Stimulated activated naive CD8-positive, alpha-beta T cell treated with anti-CD3 and anti-CD28 coated beads, Interleukin-15, amount 100 ng/mL, for 72 hours (primary cell): ENCODE measurements around the gene RPL12.

Experiments used
- ATAC-seq: fragments of 150-1000 bp; cut with Tn5 transposase; 2 replicates; pipeline ENCODE4 v1.10.0; 2021; ENCODE audit warnings: mild to moderate bottlenecking, moderate library complexity
- DNase-seq, 2 donors: peaks; one replicate each; pipeline ENCODE4 v3.0.0; 2021 to 2022
- H3K27ac Mint-ChIP-seq, 2 donors: one replicate each; pipeline ENCODE4 v1.8.0; 2022; ENCODE audit warnings: mild to moderate bottlenecking in 2 of 2, mixed read lengths in 2 of 2, moderate library complexity in 2 of 2
- H3K27me3 Mint-ChIP-seq: one replicate; pipeline ENCODE4 v1.8.0; 2022; ENCODE audit warnings: mixed read lengths
- H3K4me1 Mint-ChIP-seq: one replicate; pipeline ENCODE4 v1.8.0; 2022; ENCODE audit warnings: mild to moderate bottlenecking, mixed read lengths
- H3K4me3 Mint-ChIP-seq, 2 donors: one replicate each; pipeline ENCODE4 v1.8.0; 2022; ENCODE audit warnings: mild to moderate bottlenecking in 2 of 2, mixed read lengths in 2 of 2, moderate library complexity in 1 of 2
- H3K9me3 Mint-ChIP-seq, 2 donors: one replicate each; pipeline ENCODE4 v1.8.0; 2022; ENCODE audit warnings: mixed read lengths in 2 of 2

Gene RPL12

GRCh38 chr9:127450830-127451607 lies at the start of gene RPL12, which contains the start of gene LRSAM1:
RPL12 (minus strand) TSS chr9:127451406; CDS start chr9:127451317, 89 bp downstream.
LRSAM1 (plus strand) TSS chr9:127451510; CDS start chr9:127454528, 3,018 bp downstream.
- peak; percentile 79 for ATAC-seq
- peaks cover 71% of the 10 kb centered on the region for H3K4me1 Mint-ChIP-seq
- peak within 1 kb of the TSS; percentile 93 to 95 for H3K4me3 Mint-ChIP-seq
- no peaks in the 10 kb centered on the region for H3K27me3 Mint-ChIP-seq
- peak within 1 kb of the TSS; percentile 99 for H3K27ac Mint-ChIP-seq
- DNase-seq, result peak; percentile 98 to 99
- no peaks in the 10 kb centered on the region for H3K9me3 Mint-ChIP-seq

DNA sequence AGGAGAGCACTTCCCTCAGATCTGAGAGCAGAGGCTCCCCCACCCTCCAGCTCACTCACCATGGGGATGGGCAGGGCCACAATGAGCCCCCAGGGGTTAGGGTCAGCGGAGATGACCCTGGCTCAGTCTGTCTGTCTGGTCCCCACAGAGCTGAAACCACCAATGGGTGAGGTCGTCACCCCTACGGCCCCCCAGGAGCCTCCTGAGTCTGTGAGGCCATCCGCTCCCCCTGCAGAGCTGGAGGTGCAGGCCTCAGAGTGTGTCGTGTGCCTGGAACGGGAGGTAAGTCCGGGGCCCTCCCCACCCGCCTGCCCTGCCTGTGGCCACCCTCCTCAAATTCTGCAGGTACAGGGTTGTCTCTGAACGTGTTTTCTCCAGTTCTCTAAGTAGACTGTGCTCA lies 49.7 kb upstream of the RPL12 start:
- H3K9me3 Mint-ChIP-seq, result no peaks in the 10 kb centered on the region
- H3K27me3 Mint-ChIP-seq, result no peaks in the 10 kb centered on the region
- no peak for DNase-seq
- no peak for ATAC-seq
- H3K4me3 Mint-ChIP-seq, result no peak overlapping the region
- H3K27ac Mint-ChIP-seq, result no peak overlapping the region
- H3K4me1 Mint-ChIP-seq, result no peaks in the 10 kb centered on the region

GRCh38 chr9:127500399-127500798 lies 49.2 kb upstream of the RPL12 start:
- no peaks in the 10 kb centered on the region for H3K4me1 Mint-ChIP-seq
- H3K27ac Mint-ChIP-seq, result peak overlapping the region in 1 of 2 donors; percentile 71
- ATAC-seq (no peak), DNase-seq (no peak)
- H3K4me3 Mint-ChIP-seq, result no peak overlapping the region
- no peaks in the 10 kb centered on the region for H3K27me3 Mint-ChIP-seq
- H3K9me3 Mint-ChIP-seq, result no peaks in the 10 kb centered on the region

DNA sequence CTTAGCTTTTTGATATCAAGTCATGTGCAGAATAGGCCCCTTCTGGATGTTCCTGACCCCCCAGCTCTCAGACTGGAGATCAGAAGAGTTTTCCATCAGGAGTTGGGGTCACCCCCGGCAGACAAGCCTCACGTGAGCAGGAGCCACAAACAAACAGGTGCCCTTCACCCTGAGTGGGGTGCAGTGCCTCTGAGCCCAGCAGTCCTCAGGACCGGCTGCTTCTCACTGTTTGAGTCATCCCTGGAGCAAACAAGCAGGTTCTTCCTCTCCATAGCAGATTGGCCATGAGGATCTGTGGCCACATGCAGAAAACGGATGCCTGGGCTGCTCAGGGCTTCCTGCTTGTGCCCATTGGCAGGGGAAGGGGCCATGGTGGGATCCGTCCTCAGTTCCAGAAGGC lies 47.1 kb upstream of the RPL12 start:
- Mint-ChIP-seq H3K27me3 (no peaks in the 10 kb centered on the region), H3K4me3 (no peak overlapping the region)
- no peak for ATAC-seq

GRCh38 chr9:127497656-127498290 lies 46.6 kb upstream of the RPL12 start:
- Mint-ChIP-seq H3K4me1 (no peaks in the 10 kb centered on the region), H3K9me3 (no peaks in the 10 kb centered on the region), H3K4me3 (no peak overlapping the region), H3K27ac (peak overlapping the region in 1 of 2 donors; percentile 46), H3K27me3 (no peaks in the 10 kb centered on the region)
- ATAC-seq (no peak), DNase-seq (no peak)

More for the DNA sequence above, 47.1 kb upstream of the RPL12 start:
- Mint-ChIP-seq H3K9me3 (no peaks in the 10 kb centered on the region), H3K4me1 (no peaks in the 10 kb centered on the region), H3K27ac (no peak overlapping the region)
- DNase-seq, result no peak

GRCh38 chr9:127496974-127497373 lies 45.8 kb upstream of the RPL12 start:
- Mint-ChIP-seq H3K4me3 (no peak overlapping the region), H3K9me3 (no peaks in the 10 kb centered on the region), H3K27me3 (no peaks in the 10 kb centered on the region), H3K27ac (no peak overlapping the region), H3K4me1 (no peaks in the 10 kb centered on the region)
- no peak for DNase-seq
- ATAC-seq, result no peak

DNA sequence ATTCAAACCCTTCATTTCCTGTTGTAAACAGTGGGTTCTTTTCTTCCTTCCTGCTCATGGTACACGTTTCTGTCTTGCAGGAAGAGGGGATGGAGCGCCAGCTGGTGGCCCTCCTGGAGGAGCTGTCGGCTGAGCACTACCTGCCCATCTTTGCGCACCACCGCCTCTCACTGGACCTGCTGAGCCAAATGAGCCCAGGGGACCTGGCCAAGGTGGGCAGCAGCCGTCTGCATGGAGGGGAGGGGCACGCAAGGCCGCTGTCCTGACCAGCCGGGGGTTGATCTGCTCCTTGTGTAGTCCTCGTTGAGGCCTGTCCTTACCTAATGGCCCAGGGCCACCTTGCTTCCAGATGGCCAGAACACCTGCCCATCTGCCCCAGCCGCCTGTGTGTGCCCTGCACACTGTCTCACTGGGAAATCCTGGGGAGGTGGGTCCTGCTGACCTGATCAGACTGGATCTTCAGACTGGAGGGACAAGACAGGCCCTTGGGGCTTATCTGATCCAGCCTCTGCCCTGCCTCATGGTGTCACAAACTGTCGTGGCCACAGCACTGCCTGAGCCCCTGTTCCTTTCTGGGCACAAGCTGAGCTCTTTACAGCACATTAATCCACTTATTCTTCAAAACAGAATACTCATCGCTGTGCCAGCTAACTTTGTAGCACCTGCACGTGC lies 44.8 kb upstream of the RPL12 start:
- Mint-ChIP-seq H3K4me1 (no peaks in the 10 kb centered on the region), H3K27ac (no peak overlapping the region), H3K4me3 (no peak overlapping the region), H3K9me3 (no peaks in the 10 kb centered on the region), H3K27me3 (no peaks in the 10 kb centered on the region)
- ATAC-seq (no peak), DNase-seq (no peak)

DNA sequence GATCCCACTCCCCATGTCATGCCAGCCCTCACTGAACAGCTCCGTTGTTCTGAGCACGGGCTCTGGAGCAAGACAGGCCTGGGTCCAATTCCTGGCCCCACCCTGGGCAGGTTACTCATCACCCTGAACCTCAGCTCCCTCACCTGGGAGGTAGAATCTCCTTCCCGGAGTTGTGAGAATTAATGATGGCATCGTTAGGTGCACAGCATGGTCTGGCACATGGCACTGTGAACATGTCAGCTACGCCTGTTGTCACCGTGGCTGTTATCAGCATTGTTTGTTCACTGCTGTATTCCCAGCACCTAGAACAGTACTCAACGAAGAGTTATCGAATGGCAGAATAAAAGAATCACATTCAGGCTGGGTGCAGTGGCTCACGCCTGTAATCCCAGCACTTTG lies 43.1 kb upstream of the RPL12 start:
- ATAC-seq (no peak), DNase-seq (no peak)
- Mint-ChIP-seq H3K4me3 (no peak overlapping the region), H3K27me3 (no peaks in the 10 kb centered on the region), H3K27ac (no peak overlapping the region), H3K9me3 (no peaks in the 10 kb centered on the region), H3K4me1 (no peaks in the 10 kb centered on the region)

DNA sequence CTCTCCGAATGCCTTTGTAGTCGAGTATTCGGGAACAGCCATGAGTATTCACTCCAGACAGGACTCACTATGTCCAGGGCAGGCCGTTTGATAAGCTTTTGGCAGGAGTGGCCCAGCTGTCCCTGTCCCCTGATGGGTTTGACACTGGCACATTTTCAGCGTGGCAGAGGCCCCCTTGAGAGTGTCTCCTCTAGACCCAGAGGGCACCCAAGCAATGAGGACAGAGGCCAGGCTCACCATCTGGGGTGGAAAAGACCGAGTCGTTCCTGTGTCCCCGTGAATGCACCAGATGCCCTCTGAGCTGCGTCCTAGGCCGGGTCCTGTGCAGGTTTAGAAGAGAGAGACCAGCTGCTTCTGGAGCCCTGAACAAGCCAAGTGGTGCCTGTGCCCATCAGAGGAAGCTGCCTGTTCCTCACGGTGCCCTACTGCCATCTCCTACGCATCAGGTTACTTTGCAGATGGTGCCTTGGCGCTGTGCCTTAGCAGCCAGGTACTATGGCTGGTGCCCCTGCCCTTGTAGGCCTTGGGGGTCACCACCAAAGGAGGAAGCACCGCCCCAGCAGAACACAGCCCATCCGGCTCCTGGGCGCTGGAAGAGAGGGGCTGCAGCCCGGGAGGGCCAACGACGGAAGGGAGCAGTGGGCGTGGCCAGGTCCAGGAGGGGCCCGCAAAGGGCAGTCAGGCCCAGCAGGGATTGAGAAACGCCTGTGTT lies 42.5 kb upstream of the RPL12 start:
- H3K27ac Mint-ChIP-seq, result no peak overlapping the region
- H3K27me3 Mint-ChIP-seq, result no peaks in the 10 kb centered on the region
- no peaks in the 10 kb centered on the region for H3K4me1 Mint-ChIP-seq
- ATAC-seq (no peak), DNase-seq (no peak)
- no peak overlapping the region for H3K4me3 Mint-ChIP-seq
- no peaks in the 10 kb centered on the region for H3K9me3 Mint-ChIP-seq

DNA sequence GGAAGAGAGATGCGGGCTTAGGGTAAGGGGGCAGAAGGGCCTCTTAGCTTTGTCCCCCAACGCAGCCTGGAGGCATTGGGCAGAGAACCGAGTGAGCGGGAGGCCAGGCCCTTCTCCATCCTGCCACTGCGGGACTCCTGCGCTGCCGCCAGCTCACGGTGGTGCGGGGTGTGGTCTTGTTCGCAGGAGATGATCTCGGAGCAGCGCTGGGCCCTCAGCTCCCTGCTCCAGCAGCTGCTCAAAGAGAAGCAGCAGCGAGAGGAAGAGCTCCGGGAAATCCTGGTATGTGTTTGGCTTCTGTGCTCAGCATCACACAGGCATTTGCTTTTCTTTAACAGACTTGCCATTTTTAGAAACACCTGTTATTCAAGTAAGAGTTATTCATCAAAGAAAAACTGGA lies 41.4 kb upstream of the RPL12 start:
- DNase-seq (no peak), ATAC-seq (no peak)
- Mint-ChIP-seq H3K27me3 (no peaks in the 10 kb centered on the region), H3K4me3 (no peak overlapping the region), H3K4me1 (no peaks in the 10 kb centered on the region), H3K27ac (no peak overlapping the region), H3K9me3 (no peaks in the 10 kb centered on the region)

- no peaks in the 10 kb centered on the region for H3K4me1 Mint-ChIP-seq
- ATAC-seq (no peak), DNase-seq (no peak)
- H3K27me3 Mint-ChIP-seq, result no peaks in the 10 kb centered on the region
- no peaks in the 10 kb centered on the region for H3K9me3 Mint-ChIP-seq
- H3K27ac Mint-ChIP-seq, result no peak overlapping the region
- no peak overlapping the region for H3K4me3 Mint-ChIP-seq
These were observed 40.3 kb upstream of the RPL12 start for GRCh38 chr9:127491516-127491915.

DNA sequence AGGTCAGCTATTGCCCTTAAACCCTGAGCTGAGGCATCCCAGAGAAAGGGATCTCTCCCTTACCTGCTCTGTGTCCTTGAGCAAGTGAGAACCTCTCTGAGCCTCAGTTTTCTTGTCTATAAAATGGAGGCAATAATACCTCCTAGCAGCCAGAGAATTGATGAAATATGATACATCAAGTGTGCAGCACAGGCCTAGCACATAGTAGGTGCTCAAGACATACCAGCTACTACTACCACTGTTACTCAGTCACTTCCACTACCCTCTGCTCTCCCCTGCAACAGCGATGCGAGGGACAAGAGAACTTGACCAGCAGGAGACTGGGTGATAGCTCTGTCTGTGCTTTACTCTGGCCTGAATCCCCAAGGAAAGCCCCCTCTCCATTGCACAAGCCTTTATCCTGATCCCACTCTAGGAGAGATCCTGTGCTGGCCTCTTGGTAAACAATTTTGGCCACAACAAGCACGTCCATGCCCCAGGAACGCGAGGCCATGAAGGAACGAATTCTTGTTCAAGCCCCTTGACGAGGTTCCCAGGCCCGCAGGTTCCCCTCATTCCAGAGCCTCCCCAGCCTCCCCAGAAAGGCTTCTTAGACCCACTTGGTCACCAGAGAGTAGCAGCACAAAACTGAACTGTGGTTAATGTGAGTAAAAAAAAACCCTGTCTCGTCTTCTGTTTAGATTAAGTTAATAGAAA lies 39.5 kb upstream of the RPL12 start:
- DNase-seq, result no peak
- no peaks in the 10 kb centered on the region for H3K4me1 Mint-ChIP-seq
- no peak for ATAC-seq
- H3K9me3 Mint-ChIP-seq, result no peaks in the 10 kb centered on the region
- no peak overlapping the region for H3K4me3 Mint-ChIP-seq
- peak overlapping the region in 1 of 2 donors; percentile 94 for H3K27ac Mint-ChIP-seq
- H3K27me3 Mint-ChIP-seq, result no peaks in the 10 kb centered on the region

DNA sequence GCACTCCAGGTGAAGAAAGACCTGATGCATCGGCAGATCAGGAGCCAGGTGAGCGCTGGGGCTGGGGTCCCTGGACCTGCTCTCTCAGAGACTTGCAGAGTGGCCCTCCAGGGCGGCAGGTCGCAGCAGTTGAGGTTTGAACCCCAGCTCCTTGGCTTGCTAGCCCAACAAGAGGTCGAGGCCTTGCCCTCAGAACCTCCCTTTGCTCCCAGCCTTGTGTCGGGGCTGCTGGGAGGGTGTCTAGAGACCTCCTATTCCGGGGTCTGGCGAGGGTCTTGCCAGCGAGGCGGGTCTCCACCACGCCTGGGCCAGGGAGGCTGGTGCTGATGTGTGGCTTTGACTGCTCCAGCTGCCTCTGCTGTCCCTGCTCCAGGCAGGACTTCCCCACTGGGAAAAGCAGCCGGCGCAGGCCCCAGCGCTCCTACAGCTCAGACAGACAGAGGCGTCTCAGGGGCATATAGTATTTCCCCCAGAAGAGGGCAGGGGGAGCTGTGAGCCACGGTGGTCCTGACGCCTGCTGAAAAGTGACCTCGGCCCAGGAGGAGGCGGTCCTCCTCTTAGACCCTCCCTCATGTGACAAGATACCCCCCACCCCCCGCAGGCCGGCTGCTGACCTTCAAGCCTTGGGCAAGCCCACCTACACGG lies 38.4 kb upstream of the RPL12 start:
- Mint-ChIP-seq H3K4me3 (no peak overlapping the region), H3K27me3 (no peaks in the 10 kb centered on the region), H3K4me1 (no peaks in the 10 kb centered on the region), H3K9me3 (no peaks in the 10 kb centered on the region), H3K27ac (peak overlapping the region in 1 of 2 donors; percentile 27)
- ATAC-seq (no peak), DNase-seq (no peak)

GRCh38 chr9:127488946-127489345 lies 37.7 kb upstream of the RPL12 start:
- no peaks in the 10 kb centered on the region for H3K9me3 Mint-ChIP-seq
- ATAC-seq (no peak), DNase-seq (no peak)
- no peaks in the 10 kb centered on the region for H3K27me3 Mint-ChIP-seq
- no peak overlapping the region for H3K27ac Mint-ChIP-seq
- H3K4me1 Mint-ChIP-seq, result no peaks in the 10 kb centered on the region
- no peak overlapping the region for H3K4me3 Mint-ChIP-seq

DNA sequence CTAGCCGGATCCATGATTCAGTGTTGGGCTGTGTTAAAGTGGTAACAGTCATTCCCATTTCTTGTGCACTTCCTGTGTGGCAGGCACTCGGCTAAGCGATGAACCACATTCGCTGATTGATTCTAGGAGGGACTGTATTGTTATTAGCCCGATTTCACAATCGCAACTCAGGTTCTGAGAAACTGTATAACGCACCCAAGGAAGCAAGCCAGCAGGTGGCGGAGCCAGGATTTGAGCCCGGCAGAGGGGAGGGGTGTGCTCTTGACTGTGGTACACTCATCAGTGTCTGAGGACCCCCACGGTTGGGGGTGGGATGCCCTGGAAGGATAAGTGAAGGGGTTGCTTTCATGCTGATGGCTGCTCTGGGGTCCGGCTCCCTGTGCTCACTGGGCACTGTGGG lies 34.8 kb upstream of the RPL12 start:
- Mint-ChIP-seq H3K4me3 (no peak overlapping the region), H3K27ac (no peak overlapping the region), H3K4me1 (no peaks in the 10 kb centered on the region), H3K27me3 (no peaks in the 10 kb centered on the region), H3K9me3 (no peaks in the 10 kb centered on the region)
- ATAC-seq (no peak), DNase-seq (no peak)
